NB4 (cell line): ENCODE measurements around the gene RELA.
A peak's percentile ranks its signal among the peaks of the same experiment; 100 is the strongest.

Experiments
- DNase-seq: peaks from one replicate; pipeline ENCODE4 v3.0.0; 2010; ENCODE audit warnings: low read depth
- H3K4me3 ChIP-seq: one replicate; pipeline ENCODE4 v1.5.1; 2011; ENCODE audit warnings: mild to moderate bottlenecking, low read depth, low read length, moderate library complexity
- MYC ChIP-seq: IDR thresholded peaks from 2 replicates; pipeline ENCODE4 v1.6.1; 2011; ENCODE audit warnings: low read depth, low read length
- POLR2A ChIP-seq: IDR thresholded peaks from 2 replicates; pipeline ENCODE4 v1.6.1; 2011; ENCODE audit warnings: mild to moderate bottlenecking; ENCODE audit not compliant: insufficient read length; ENCODE audit errors: extremely low read depth
- TF ChIP-seq, protein P1 (sequence below): IDR thresholded peaks from 2 replicates; pipeline ENCODE4 v1.6.1; 2011; ENCODE audit warnings: low read depth, low read length
- TF ChIP-seq, protein P2 (sequence below): IDR thresholded peaks from one replicate; pipeline ENCODE4 v1.5.1; 2012; ENCODE audit warnings: low read depth, low read length

The RELA gene

DNA sequence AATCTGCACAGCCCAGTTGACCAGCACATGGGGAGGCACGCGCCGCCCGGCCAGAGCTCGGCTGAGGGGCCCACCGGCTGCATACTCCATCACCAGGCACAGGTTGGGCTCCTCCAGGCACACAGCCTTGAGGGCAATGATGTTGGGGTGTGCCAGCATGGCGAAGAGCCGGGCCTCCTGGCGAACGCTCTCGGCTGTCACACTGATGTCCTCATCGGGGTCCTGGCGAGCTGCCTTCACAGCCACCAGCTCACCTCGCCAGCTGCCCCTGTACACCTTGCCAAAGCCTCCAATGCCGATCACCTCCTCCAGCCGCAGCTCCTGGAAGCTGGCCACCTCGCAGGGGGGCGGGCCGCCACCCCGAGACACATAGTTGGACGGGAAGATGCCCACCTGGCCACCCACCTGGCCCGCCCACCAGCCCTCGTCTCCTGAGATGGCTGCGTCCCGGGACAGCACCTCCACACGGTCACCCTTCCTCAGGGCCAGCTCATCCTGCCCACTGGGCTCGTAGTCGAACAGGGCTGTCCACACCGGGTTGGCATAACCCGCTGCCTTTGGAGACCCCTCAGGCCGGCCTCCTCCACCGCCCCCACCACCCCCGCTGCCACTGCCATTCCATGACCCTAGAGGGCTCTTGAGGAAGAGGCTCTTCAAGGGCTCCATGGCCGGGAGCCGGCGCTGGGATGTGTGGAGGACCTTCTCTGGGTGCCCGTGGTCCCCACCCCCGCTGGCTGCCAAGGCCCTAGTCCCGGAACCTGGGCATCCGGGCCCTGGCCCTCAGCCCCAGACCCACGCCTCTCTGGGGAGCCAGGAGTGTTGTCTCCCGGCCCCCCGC lies 49.4 kb downstream of the RELA start:
- no peak for DNase-seq
- peak overlapping the region; percentile 87 for H3K4me3 ChIP-seq
- TF ChIP-seq, protein P1, sequence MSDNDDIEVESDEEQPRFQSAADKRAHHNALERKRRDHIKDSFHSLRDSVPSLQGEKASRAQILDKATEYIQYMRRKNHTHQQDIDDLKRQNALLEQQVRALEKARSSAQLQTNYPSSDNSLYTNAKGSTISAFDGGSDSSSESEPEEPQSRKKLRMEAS: no peak
- TF ChIP-seq, protein P2, sequence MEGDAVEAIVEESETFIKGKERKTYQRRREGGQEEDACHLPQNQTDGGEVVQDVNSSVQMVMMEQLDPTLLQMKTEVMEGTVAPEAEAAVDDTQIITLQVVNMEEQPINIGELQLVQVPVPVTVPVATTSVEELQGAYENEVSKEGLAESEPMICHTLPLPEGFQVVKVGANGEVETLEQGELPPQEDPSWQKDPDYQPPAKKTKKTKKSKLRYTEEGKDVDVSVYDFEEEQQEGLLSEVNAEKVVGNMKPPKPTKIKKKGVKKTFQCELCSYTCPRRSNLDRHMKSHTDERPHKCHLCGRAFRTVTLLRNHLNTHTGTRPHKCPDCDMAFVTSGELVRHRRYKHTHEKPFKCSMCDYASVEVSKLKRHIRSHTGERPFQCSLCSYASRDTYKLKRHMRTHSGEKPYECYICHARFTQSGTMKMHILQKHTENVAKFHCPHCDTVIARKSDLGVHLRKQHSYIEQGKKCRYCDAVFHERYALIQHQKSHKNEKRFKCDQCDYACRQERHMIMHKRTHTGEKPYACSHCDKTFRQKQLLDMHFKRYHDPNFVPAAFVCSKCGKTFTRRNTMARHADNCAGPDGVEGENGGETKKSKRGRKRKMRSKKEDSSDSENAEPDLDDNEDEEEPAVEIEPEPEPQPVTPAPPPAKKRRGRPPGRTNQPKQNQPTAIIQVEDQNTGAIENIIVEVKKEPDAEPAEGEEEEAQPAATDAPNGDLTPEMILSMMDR: no peak
- no peak for TF ChIP-seq MYC
- no peak for TF ChIP-seq POLR2A

DNA sequence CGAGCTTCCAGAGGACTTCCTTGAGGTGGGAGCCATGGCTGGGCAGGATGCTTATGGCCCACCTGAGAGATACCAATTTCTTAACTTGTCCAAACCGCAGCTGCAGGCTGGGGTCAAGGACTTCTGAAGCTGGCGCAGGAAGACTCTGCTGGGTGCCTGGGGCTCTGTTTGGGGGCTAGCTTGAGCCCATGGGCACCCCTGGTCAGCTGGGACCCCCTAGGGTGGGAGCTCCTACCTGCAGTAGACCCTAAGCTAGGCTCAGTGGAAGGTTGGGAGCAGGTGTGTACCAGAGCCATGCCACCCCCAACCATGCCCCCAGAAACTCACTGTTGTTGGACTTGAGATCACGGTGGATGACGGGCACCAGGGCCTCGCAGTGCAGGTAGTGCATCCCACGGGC lies 50.0 kb downstream of the RELA start:
- peak overlapping the region; percentile 87 for H3K4me3 ChIP-seq
- DNase-seq: no peak
- TF ChIP-seq MYC (no peak), POLR2A (no peak)
- TF ChIP-seq, protein P1: no peak
- TF ChIP-seq, protein P2: no peak

DNA sequence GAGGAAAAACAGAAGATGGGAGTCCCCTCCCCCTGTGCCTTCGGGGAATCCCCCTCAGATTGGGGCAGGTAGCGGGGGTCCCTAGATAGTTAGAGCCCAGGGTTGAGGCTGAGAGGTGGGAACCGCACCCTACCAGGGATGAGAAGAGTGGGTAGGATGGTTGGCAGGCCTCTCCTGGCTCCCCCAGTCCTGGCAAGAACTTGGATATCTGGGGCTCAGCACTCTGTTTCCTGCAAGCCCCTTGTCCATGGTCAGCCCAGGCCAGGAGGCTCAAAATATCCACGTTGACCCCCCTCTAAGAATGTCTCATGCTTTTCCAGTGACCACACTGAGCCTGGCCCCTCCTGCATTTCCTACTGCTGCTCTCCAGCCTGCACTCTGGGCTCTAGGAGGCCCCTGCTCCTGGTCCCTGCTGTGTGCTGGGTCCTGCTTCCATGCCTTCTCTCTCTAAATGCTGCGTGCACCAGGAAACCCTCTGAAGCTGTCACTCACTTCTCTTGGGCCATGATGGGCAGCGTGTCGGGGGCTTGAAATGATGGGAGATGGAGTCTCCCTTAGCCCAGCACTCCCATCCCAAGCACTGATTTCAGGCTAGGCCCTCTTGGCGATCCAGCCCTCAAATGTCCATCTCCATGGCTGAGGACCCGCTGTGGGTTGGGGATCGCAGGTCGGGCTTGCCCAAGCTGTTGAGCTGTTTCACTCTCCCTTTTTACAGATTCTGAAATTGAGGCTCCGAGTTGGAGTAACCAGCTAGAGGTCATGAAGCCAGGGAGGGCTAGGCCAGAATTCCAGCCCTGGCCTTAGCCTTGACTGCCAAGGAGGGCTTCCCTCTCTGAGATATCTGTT lies 50.7 kb downstream of the RELA start:
- peak overlapping the region; percentile 87 for H3K4me3 ChIP-seq
- DNase-seq: no peak
- TF ChIP-seq MYC (no peak), POLR2A (no peak)
- TF ChIP-seq, protein P2: no peak
- TF ChIP-seq, protein P1: no peak

DNA sequence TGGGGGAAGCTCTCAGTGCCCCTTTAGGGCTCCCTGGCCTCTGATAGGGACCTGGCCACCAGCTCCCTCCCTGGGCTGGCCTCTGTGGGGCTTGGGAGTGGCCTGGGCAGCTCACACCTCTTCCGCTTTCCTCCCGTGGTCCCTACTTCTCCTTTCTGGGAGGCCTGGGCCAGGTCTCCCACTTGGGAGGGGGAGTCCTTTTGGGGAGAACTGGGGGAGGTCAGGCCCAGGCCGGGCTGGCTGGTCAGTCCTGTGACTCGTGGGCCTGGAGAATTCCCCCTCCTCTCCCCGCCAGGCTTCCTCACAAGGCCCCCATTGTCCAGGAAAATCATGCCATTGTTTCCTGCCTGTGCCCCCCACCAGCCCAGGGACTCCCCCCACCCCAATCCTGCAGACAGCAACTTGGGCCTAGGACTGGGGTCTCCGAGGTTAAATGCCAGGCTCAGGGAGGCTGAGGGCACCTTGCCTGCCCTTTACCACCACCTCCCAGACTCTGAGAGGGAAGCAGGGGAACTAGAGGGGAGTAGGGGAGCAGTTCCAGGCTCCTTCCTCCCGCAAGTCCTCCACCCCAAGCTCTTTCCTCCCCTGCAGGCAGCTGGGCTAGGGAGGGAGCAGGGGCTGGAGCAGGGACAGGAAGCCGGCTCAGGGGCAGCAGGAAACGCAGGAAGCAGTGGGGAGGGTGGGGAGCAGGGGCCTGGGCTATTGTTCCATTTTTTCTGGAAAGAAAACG lies 51.5 kb downstream of the RELA start:
- TF ChIP-seq MYC (no peak), POLR2A (no peak)
- TF ChIP-seq, protein P2: no peak
- TF ChIP-seq, protein P1: no peak
- peak; percentile 68 for DNase-seq
- H3K4me3 ChIP-seq: peak overlapping the region; percentile 32

DNA sequence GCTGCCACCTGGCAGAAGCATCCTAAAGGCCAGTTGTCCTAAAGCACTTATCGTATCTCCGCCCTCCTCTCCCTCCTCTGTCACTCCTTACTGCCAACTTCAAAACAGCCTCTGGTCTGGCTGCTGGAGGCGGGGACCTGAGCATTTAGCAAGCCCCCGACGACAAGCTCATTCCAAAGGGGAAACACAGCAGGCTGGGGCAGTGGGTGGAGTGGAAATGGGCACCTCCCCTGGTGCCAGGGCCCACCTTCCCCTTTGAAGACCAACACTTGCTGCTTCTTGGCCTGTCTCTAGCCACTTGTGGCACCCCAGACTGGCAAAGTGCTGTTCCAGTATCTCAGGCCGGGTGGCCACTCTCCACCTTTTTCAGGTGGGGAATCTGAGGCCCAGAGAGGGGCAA lies 52.3 kb downstream of the RELA start:
- DNase-seq: no peak
- no peak for TF ChIP-seq POLR2A
- TF ChIP-seq, protein P1: no peak
- TF ChIP-seq, protein P2: no peak
- no peak for TF ChIP-seq MYC
- H3K4me3 ChIP-seq: peak overlapping the region; percentile 8
